Activated CD8-positive, alpha-beta T cell treated with anti-CD3 and anti-CD28 coated beads for 36 hours (primary cell): ENCODE measurements around the gene CLIP4. TPM values are rescaled to one million over a fixed set of nuclear protein-coding genes. Genes with fewer than 3 reads are reported as not detected.

ENCODE experiments used
- ATAC-seq: fragments of 200-7000 bp; cut with Tn5 transposase; one replicate; pipeline ENCODE4 v1.10.0; 2021; ENCODE audit warnings: mild to moderate bottlenecking, moderate library complexity
- CTCF ChIA-PET: fragments of 350-600 bp; sonication (Branson Sonifier 250); formaldehyde crosslinking; loops from one replicate; lab custom pipeline; 2021; ENCODE audit warnings: antibody characterized with exemption; lab: Charles Lee
- POLR2A ChIA-PET: fragments of 350-600 bp; sonication (Branson Sonifier 250); formaldehyde crosslinking; loops from one replicate; lab custom pipeline; 2021; ENCODE audit warnings: antibody characterized with exemption; lab: Charles Lee
- DNase-seq: peaks from one replicate; pipeline ENCODE4 v3.0.0-alpha.2; 2020
- H3K27ac Mint-ChIP-seq: one replicate; pipeline ENCODE4 v1.8.0; 2021; ENCODE audit warnings: mild to moderate bottlenecking, mixed read lengths
- H3K27me3 Mint-ChIP-seq: one replicate; pipeline ENCODE4 v1.8.0; 2021; ENCODE audit warnings: mixed read lengths
- H3K36me3 Mint-ChIP-seq: one replicate; pipeline ENCODE4 v1.8.0; 2021; ENCODE audit warnings: low read depth, mixed read lengths
- H3K4me1 Mint-ChIP-seq: one replicate; pipeline ENCODE4 v1.8.0; 2021; ENCODE audit warnings: low read depth, mixed read lengths
- H3K4me3 Mint-ChIP-seq: one replicate; pipeline ENCODE4 v1.8.0; 2021; ENCODE audit warnings: mild to moderate bottlenecking, moderate library complexity, mixed read lengths
- H3K9me3 Mint-ChIP-seq: one replicate; pipeline ENCODE4 v1.8.0; 2021; ENCODE audit warnings: mixed read lengths
- CTCF ChIP-seq: fragments of 200-600 bp; IDR thresholded peaks from one replicate; pipeline ENCODE4 v1.8.0; 2022; ENCODE audit warnings: antibody characterized with exemption, mild to moderate bottlenecking
- intact Hi-C: fragments of 100-400 bp; cut with micrococcal nuclease; formaldehyde crosslinking; loops from one replicate; pipeline ENCODE4 v1.10.0; 2022
- total RNA-seq, 2 experiments: library from RNA; stranded (reverse); gene quantifications; one replicate each; pipeline ENCODE4 v1.2.3, GENCODE V29; 2021

Gene CLIP4
- total RNA-seq, 2 experiments from 2014 or later, result 25.3 to 28.3 TPM

DNA sequence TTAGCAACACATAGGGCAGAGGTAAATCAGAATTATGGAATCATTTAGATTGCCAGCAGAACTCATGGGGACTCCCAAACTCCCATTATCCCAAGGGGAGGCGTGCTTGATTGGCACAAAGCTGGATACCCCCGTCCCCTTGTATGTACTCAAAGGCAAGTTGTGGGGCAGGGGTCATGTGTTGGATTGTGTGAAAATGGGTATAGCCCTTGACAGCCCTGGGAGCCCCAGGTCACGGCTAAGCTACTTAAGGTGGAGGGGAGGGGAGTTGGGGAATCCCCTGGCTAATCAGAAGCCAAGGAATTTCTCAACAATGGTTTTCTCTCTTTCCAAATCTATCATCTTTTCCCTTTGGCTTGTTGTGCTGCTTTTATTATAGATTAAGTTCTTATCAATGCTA lies 32.7 kb downstream of the CLIP4 start:
- no peaks in the 10 kb centered on the region for H3K9me3 Mint-ChIP-seq
- no peak overlapping the region for H3K27ac Mint-ChIP-seq
- no peaks in the 10 kb centered on the region for H3K27me3 Mint-ChIP-seq
- H3K4me1 Mint-ChIP-seq, result no peaks in the 10 kb centered on the region
- CTCF ChIA-PET, result interaction anchor here (1.0 to 1.8 kb wide), 2 partner anchors 18 to 136 kb away, joined by 3 to 4 read pairs; no protein-coding TSS in a partner anchor
- intact Hi-C loops, result no loop called here
- peaks cover 23% of the 10 kb centered on the region for H3K36me3 Mint-ChIP-seq
- POLR2A ChIA-PET, result interaction anchor here (0.6 to 1.0 kb wide), 2 partner anchors 31 to 230 kb away, joined by 3 read pairs; no protein-coding TSS in a partner anchor
- no peak for ATAC-seq
- TF ChIP-seq CTCF, result no peak
- no peak for DNase-seq
- H3K4me3 Mint-ChIP-seq, result no peak overlapping the region

- ATAC-seq (no peak), DNase-seq (no peak)
- TF ChIP-seq CTCF, result no peak
- ChIA-PET POLR2A (no interaction called here), CTCF (no interaction called here)
- H3K36me3 Mint-ChIP-seq, result peaks cover 43% of the 10 kb centered on the region
- peaks cover 3% of the 10 kb centered on the region for H3K4me1 Mint-ChIP-seq
- no peaks in the 10 kb centered on the region for H3K27me3 Mint-ChIP-seq
- no peak overlapping the region for H3K27ac Mint-ChIP-seq
- H3K4me3 Mint-ChIP-seq, result no peak overlapping the region
- intact Hi-C loops, result no loop called here
- H3K9me3 Mint-ChIP-seq, result no peaks in the 10 kb centered on the region
Observed at GRCh38 chr2:29154610-29155009, 39.4 kb downstream of the CLIP4 start.

- intact Hi-C loops, result no loop called here
- peaks cover 43% of the 10 kb centered on the region for H3K36me3 Mint-ChIP-seq
- ChIA-PET POLR2A (no interaction called here), CTCF (no interaction called here)
- H3K4me3 Mint-ChIP-seq, result no peak overlapping the region
- H3K9me3 Mint-ChIP-seq, result no peaks in the 10 kb centered on the region
- DNase-seq (no peak), ATAC-seq (no peak)
- H3K4me1 Mint-ChIP-seq, result peaks cover 3% of the 10 kb centered on the region
- no peak overlapping the region for H3K27ac Mint-ChIP-seq
- TF ChIP-seq CTCF, result no peak
- H3K27me3 Mint-ChIP-seq, result no peaks in the 10 kb centered on the region
Observed at GRCh38 chr2:29155578-29155977, 40.4 kb downstream of the CLIP4 start.

DNA sequence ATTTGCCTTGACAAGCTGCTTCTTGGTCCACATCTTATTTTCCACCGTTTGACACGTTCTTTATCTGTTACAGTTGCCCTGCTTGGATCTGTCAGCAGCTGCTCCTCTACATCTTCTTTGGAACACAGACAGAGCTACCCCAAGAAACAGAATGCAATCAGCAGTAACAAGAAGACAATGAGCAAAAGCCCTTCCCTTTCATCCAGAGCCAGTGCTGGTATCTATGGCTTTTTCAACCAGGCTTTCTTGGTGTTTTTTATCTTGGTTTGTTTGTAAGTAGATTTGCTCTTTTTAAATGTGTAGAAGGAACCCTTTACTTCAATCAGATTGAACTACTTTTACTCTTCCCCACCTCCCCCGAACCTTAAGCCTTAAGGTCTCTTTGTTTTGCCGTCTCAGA lies 41.9 kb downstream of the CLIP4 start:
- ChIA-PET POLR2A (interaction anchor here (0.6 kb wide), 1 partner anchor 346 kb away, joined by 3 read pairs; no protein-coding TSS in a partner anchor), CTCF (no interaction called here)
- DNase-seq (no peak), ATAC-seq (no peak)
- TF ChIP-seq CTCF, result no peak
- Mint-ChIP-seq H3K4me3 (no peak overlapping the region), H3K27me3 (no peaks in the 10 kb centered on the region), H3K27ac (no peak overlapping the region), H3K9me3 (no peaks in the 10 kb centered on the region), H3K4me1 (peaks cover 3% of the 10 kb centered on the region), H3K36me3 (peaks cover 43% of the 10 kb centered on the region)
- intact Hi-C loops, result no loop called here

- Mint-ChIP-seq H3K27me3 (no peaks in the 10 kb centered on the region), H3K4me1 (peaks cover 3% of the 10 kb centered on the region), H3K27ac (no peak overlapping the region), H3K36me3 (peaks cover 31% of the 10 kb centered on the region), H3K9me3 (no peaks in the 10 kb centered on the region), H3K4me3 (no peak overlapping the region)
- DNase-seq (no peak), ATAC-seq (no peak)
- no peak for TF ChIP-seq CTCF
- ChIA-PET POLR2A (no interaction called here), CTCF (no interaction called here)
- intact Hi-C loops, result no loop called here
Observed at GRCh38 chr2:29159125-29159524, 43.9 kb downstream of the CLIP4 start.
